Measurements from ENCODE around the gene CACNA1B.

GRCh38 chr9:138120072-138120471, 242.5 kb downstream of the CACNA1B start:
- TF ChIP-seq CTCF (conservative IDR thresholded peaks at IDR 0.05 in 1 of 2, IDR thresholded peaks at IDR 0.05 in 1 of 2; ENCODE audit: extremely low read depth in 1 of 2, insufficient read depth in 1 of 2, low read depth in 1 of 2, low read length in 2 of 2) (no peak), EZH2 (IDR thresholded peaks at IDR 0.05; ENCODE audit: borderline replicate concordance, low read length) (no peak)

All from mammary epithelial cell (primary cell).